Brain microvascular endothelial cell (primary cell): ENCODE measurements around the gene COL20A1.

Source experiments
- DNase-seq: peaks from one replicate; pipeline ENCODE4 v3.0.0-alpha.2; 2020
- H3K27ac ChIP-seq: fragments of 250-450 bp; sonication (Bioruptor Pico); 2 replicates; pipeline ENCODE4 v1.5.1; 2020; ENCODE audit warnings: mild to moderate bottlenecking, moderate library complexity
- H3K27me3 ChIP-seq: fragments of 250-450 bp; sonication (Bioruptor Pico); replicated peaks from 2 replicates; pipeline ENCODE4 v1.5.1; 2020; ENCODE audit warnings: mild to moderate bottlenecking
- H3K36me3 ChIP-seq: fragments of 250-450 bp; sonication (Bioruptor Pico); replicated peaks from 2 replicates; pipeline ENCODE4 v1.5.1; 2020; ENCODE audit warnings: mild to moderate bottlenecking
- H3K4me3 ChIP-seq: 2 replicates; pipeline ENCODE4 v1.5.1; 2011; ENCODE audit warnings: low read depth, mild to moderate bottlenecking, control low read depth, low read length, moderate library complexity
- in situ Hi-C: cut with HindIII; loops from 2 replicates; pipeline ENCODE4 v1.10.0; 2017; ENCODE audit warnings: low sequenced_read_pairs, low pct_ligation_motif_present
- TF ChIP-seq, protein P1 (sequence below): IDR thresholded peaks from 2 replicates; pipeline ENCODE4 v1.5.1; 2011; ENCODE audit warnings: low read depth, mild to moderate bottlenecking, moderate library complexity, low read length, control low read depth, inconsistent platforms; ENCODE audit errors: missing control alignments

COL20A1 gene

DNA sequence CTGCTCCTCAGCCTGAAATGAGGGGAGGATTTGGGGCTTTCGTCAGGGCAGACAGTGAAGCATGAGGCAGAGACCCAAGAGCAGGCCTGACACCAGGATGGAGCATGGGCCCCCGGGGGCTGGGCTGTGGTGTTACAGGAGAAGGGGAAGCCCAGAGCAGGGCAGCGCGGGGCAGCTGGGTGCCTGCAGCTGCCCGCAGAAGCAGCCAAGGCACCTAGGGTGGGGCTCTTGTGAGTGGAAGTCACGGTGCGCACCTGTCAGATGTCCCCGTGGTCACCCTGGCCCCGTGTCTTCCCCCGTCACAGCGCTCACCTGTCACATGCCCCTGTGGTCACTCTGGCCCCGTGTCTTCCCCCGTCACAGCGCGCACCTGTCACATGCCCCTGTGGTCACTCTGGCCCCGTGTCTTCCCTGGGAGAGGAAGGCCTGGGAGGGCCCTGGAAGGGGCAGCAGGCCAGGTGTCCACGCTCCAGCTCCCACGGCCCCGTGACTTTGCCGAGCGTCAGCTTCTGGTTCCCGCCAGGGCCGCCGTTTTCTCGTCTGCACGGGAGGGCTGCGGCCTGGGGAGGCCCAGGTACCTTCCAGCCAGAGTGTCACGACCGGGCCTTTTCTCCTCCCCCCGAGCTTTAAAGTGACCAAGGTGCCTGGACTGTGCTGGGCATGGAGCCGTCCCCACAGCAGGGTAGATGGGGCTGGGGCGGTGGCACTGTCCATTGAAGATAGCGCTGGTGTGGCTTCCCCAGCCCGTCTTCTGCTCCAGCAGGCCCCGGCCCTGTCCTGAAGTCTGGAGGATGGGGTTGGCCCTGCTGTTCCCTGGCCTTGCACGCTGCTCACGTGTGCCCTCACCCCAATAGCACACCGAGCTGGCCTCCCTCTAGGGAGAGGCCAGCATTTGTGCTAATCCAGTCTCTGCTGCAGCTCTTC is 11.0 kb upstream of the COL20A1 start:
- in situ Hi-C loops, result no loop called here
- Histone ChIP-seq H3K4me3 (no peak overlapping the region), H3K27ac (no peak overlapping the region), H3K36me3 (peaks cover 93% of the 10 kb centered on the region), H3K27me3 (no peaks in the 10 kb centered on the region)
- TF ChIP-seq, protein P1, sequence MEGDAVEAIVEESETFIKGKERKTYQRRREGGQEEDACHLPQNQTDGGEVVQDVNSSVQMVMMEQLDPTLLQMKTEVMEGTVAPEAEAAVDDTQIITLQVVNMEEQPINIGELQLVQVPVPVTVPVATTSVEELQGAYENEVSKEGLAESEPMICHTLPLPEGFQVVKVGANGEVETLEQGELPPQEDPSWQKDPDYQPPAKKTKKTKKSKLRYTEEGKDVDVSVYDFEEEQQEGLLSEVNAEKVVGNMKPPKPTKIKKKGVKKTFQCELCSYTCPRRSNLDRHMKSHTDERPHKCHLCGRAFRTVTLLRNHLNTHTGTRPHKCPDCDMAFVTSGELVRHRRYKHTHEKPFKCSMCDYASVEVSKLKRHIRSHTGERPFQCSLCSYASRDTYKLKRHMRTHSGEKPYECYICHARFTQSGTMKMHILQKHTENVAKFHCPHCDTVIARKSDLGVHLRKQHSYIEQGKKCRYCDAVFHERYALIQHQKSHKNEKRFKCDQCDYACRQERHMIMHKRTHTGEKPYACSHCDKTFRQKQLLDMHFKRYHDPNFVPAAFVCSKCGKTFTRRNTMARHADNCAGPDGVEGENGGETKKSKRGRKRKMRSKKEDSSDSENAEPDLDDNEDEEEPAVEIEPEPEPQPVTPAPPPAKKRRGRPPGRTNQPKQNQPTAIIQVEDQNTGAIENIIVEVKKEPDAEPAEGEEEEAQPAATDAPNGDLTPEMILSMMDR, result no peak
- no peak for DNase-seq

DNA sequence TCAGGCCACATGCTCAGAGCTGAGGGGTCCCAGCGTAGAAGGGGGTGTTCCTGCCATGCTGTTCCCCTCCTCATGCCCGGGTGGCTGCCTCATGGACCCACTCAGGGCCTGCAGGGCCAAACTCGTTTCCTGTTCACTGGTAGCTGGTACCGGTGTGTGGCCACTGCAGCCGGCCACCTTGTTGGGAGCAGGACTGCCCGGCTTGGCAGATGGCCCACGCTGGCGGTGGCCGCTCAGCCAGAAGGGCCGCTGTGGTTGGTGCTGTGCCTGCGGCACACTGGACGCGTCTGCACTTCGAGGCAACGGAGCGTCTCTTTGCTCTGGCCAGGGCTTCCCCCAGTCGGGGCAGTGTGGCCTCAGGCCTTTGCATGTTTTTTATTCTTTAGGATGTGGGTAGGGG is 10.0 kb upstream of the COL20A1 start:
- in situ Hi-C loops, result no loop called here
- DNase-seq, result no peak
- Histone ChIP-seq H3K27ac (no peak overlapping the region), H3K4me3 (no peak overlapping the region), H3K27me3 (no peaks in the 10 kb centered on the region), H3K36me3 (peaks cover 92% of the 10 kb centered on the region)
- TF ChIP-seq, protein P1, result no peak

DNA sequence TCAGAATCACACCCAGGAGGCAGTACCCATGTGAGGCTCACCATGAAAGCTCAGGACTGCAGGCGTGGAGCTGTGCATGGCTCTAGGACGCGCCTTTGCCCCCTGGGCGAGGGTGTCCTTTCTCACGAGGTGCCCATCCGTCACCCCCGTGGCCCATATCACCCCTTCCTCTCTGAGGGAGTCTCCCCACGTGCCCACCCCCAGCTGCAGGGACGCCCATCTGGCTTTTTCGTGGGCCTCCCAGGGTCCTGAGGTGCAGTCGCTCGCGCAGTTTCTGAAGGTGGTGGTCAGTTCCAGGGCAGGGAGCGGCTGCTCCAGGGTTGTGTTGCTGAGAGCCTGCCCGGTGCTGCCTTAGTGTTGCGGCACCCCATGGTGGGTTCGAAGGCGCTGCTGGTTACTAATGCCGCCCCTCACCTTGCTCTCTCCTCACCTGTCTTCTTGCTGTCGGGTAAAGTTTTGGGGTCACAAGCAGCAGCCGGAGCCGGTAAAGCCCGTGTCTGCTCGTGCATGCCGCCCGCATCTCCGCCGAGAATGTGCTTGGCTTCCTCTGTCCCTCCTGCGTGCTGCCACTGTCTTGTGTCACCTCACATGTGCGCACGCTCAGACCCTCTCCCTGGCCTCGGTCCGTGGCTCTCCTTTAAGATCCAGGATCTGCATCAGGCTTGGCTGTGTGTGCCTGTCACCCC is 9.4 kb upstream of the COL20A1 start:
- H3K4me3 ChIP-seq, result no peak overlapping the region
- no peaks in the 10 kb centered on the region for H3K27me3 ChIP-seq
- in situ Hi-C loops, result no loop called here
- H3K27ac ChIP-seq, result no peak overlapping the region
- TF ChIP-seq, protein P1, result no peak
- peaks cover 92% of the 10 kb centered on the region for H3K36me3 ChIP-seq
- no peak for DNase-seq

- Histone ChIP-seq H3K4me3 (no peak overlapping the region), H3K27me3 (no peaks in the 10 kb centered on the region), H3K27ac (no peak overlapping the region), H3K36me3 (peaks cover 92% of the 10 kb centered on the region)
- TF ChIP-seq, protein P1, result no peak
- in situ Hi-C loops, result no loop called here
- no peak for DNase-seq
Measured at GRCh38 chr20:63284083-63284440, 8.9 kb upstream of the COL20A1 start.

GRCh38 chr20:63284544-63284949 is 8.4 kb upstream of the COL20A1 start:
- in situ Hi-C loops, result no loop called here
- Histone ChIP-seq H3K27ac (no peak overlapping the region), H3K36me3 (peaks cover 92% of the 10 kb centered on the region), H3K27me3 (no peaks in the 10 kb centered on the region), H3K4me3 (no peak overlapping the region)
- DNase-seq, result no peak
- TF ChIP-seq, protein P1, result no peak
